ENCODE measurements around the gene RPTOR.

The RPTOR gene

DNA sequence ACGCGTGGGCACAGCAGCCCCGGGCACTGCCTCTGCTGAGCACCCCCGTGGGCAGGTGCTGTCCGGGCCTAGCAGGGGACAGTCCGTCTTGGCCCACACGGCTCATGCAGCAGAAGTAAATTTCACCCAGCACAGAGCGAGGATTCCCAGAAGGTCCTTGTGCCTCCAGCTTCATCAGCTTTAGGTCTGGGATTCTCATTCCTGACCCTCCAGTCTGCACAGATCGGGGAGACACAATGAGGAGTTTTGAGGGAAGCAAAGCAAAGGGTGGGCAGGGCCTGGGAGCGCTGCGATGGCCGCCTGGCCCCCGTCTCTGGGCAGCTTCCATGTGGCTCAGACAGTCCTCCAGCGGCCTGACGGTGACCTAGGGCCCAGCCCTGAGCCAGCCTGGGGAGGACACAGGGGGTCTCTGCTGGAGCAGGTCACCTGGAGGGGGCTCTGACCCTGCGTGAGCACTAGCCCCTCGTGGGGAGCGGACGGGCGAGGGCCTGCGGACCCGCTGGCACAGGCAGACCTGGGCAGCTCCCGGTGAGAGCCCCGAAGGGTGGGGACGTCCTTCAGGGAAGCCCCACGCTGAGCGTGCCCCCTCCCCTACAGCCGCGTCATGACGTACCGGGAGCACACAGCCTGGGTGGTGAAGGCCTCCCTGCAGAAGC is 416.3 kb downstream of the RPTOR start:
- CTCF ChIA-PET = no interaction called here

DNA sequence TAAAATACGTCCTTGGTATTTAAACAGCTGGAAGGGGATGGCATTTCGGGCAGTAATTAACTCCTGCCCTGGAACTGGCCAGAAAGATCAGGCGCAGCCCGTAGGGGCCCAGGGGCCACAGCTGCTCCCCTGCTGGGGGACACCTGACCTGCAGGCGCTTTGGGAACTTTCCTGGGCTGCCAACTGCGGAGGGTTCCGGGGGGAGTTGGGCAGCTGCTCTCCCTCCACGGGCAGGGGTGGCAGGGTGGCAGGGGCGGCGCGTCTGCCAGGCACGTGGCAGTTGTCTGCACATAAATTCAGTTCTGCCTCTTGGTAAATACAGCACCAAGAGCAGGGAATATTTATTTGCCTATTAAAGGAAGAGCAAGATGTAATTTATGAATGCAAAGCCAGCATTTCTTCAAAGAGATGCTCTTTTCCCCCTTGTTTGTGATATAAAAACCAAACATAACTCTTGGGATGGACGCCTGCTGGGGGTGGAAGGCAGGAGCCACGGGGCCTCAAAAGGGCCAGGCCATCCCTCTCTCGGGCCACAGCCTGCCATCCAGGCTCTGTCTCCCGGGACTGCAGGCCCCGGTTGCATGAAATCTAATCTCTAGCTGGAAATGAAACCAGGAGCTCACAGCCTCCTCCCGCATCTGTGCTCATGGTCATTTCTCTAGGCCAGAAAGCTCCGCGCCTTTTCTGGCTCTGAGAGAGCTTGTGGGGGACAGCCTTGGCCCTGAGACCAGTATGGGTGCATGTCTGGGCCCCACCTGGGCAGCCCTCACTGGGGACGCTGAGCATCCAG is 417.1 kb downstream of the RPTOR start:
- TF ChIP-seq, protein P1, sequence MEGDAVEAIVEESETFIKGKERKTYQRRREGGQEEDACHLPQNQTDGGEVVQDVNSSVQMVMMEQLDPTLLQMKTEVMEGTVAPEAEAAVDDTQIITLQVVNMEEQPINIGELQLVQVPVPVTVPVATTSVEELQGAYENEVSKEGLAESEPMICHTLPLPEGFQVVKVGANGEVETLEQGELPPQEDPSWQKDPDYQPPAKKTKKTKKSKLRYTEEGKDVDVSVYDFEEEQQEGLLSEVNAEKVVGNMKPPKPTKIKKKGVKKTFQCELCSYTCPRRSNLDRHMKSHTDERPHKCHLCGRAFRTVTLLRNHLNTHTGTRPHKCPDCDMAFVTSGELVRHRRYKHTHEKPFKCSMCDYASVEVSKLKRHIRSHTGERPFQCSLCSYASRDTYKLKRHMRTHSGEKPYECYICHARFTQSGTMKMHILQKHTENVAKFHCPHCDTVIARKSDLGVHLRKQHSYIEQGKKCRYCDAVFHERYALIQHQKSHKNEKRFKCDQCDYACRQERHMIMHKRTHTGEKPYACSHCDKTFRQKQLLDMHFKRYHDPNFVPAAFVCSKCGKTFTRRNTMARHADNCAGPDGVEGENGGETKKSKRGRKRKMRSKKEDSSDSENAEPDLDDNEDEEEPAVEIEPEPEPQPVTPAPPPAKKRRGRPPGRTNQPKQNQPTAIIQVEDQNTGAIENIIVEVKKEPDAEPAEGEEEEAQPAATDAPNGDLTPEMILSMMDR (conservative IDR thresholded peaks at IDR 0.05; ENCODE audit: low read depth) = no peak
- ChIA-PET CTCF (interaction anchor here (0.6 to 0.9 kb wide), 2 partner anchors 28 to 359 kb away, joined by 3 read pairs; no protein-coding TSS in a partner anchor), POLR2A (ENCODE audit: low non-redundant PET) (no interaction called here)
- peak overlapping the region; percentile 65 for H3K27ac ChIP-seq
- no peak for DNase-seq (ENCODE audit: low spot score)

More for the DNA sequence above, 416.3 kb downstream of the RPTOR start:
- POLR2A ChIA-PET (ENCODE audit: low non-redundant PET) = no interaction called here
- peak overlapping the region; percentile 65 for H3K27ac ChIP-seq
- TF ChIP-seq, protein P1 (conservative IDR thresholded peaks at IDR 0.05; ENCODE audit: low read depth) = no peak
- no peak for DNase-seq (ENCODE audit: low spot score)

DNA sequence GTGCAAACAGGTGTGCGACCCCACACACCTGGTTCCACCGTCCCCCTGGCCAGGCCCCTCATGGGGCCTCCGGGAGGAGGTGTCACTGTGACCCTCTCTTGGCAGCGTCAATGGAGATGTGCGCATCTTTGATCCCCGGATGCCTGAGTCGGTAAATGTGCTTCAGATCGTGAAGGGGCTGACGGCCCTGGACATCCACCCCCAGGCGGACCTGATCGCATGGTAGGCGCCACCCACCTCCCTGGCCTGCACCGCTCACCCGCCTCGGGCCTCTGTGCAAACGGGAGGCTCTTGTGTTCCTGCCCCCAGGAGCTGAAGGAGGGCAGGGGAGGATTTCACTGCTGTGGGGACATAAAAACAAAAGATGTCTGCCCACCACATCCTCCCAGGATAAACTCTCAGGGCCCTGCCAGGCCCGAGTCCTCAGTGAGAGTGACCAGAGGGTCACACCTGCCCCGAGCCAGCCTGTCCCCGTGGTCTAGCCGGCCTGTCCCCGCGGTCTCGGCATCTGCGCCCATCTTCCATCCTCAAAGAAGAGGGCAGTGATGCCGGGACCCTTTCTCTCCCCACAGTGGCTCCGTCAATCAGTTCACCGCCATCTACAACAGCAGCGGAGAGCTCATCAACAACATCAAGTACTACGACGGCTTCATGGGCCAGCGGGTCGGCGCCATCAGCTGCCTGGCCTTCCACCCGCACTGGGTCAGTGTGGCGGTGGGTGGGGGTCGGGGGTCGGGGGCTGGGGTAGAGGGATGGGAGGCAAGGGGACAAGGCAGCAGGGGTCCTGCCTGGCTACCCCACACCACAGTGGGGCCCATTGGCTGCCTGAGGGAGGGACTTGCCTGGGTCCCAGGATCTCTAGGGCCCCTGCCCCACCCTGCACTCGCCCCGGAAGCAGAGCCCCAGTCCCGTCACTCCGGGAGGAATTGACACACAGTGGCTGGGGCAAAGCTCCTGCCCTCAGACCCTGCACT is 418.0 kb downstream of the RPTOR start:
- DNase-seq (ENCODE audit: low spot score) = no peak
- CTCF ChIA-PET = interaction anchor here (0.9 kb wide), 1 partner anchor 27 kb away, joined by 3 read pairs; no protein-coding TSS in a partner anchor
- TF ChIP-seq, protein P1 (conservative IDR thresholded peaks at IDR 0.05; ENCODE audit: low read depth) = no peak
- peak overlapping the region; percentile 65 for H3K27ac ChIP-seq
- POLR2A ChIA-PET (ENCODE audit: low non-redundant PET) = no interaction called here

DNA sequence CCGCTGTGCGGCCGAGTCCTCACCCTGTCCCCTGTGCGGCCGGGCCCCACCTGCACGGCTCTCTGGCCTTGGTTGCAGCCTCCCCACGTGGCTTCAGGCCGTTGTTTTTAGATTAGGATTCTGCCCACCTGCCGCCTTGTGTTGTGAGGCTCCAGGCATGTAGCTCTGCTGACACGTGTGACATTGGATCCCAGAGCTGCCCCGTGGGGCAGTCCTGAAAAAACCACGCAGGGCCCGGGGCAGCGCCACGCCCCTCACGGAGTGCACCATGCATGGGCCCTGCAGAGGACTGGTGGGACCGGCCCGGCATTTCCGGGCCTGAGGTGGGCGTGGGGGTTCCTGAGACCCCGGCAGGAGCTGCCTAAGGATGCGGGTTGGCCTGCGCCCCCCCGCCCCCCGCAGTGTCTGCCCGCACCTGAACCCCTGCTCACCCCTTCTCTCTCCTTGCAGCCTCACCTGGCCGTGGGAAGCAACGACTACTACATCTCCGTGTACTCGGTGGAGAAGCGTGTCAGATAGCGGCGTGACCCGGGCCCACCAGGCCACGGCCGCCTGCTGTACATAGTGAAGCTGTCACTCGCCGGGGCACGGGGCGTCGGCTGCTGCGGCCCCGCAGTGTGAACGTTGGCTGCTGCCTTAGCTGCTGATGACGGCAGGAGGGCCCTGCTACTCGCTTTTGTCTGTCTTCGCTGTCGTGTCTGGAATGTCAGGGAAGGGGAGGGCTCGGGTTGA is 419.3 kb downstream of the RPTOR start:
- no peak overlapping the region for H3K27ac ChIP-seq
- ChIA-PET CTCF (interaction anchor here (0.7 kb wide), 1 partner anchor 98 kb away, joined by 3 read pairs; no protein-coding TSS in a partner anchor), POLR2A (ENCODE audit: low non-redundant PET) (no interaction called here)
- TF ChIP-seq, protein P1 (conservative IDR thresholded peaks at IDR 0.05; ENCODE audit: low read depth) = no peak
- DNase-seq (ENCODE audit: low spot score) = no peak

DNA sequence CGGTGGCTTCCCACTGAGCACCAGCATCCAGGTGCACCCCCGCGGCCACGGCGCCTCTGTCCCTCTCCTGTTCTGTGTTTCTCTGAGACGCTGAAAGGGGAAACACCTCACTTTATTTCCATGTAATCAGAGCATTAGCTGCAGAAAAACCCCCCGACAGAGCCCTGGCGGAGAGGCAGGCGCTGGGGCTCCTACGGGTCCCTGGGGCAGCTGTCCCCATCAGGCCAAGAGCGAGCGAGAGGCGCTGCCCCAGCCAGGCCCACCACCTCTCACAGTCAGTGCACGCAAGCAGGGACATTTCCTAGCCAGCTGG is 419.9 kb downstream of the RPTOR start:
- H3K27ac ChIP-seq = no peak overlapping the region; the same call in 1 of the 2 replicates
- TF ChIP-seq, protein P1 (conservative IDR thresholded peaks at IDR 0.05; ENCODE audit: low read depth) = no peak
- ChIA-PET CTCF (interaction anchor here (0.7 kb wide), 1 partner anchor 99 kb away, joined by 3 read pairs; no protein-coding TSS in a partner anchor), POLR2A (ENCODE audit: low non-redundant PET) (no interaction called here)
- no peak for DNase-seq (ENCODE audit: low spot score)

Data from RWPE1 (cell line).